Vagina (tissue), 2 donors: Measurements from ENCODE around the gene CKB. TPM values are rescaled to one million over a fixed set of nuclear protein-coding genes. Genes with fewer than 3 reads are reported as not detected.

Source experiments
- DNase-seq, 2 donors: peaks; one replicate each; pipeline ENCODE4 v3.0.0-alpha.2; 2017; ENCODE audit errors: extremely low spot score in 2 of 2
- H3K27ac ChIP-seq: fragments of 200-600 bp; sonication (generic); one replicate; pipeline ENCODE4 v1.5.1; 2019
- H3K27me3 ChIP-seq: fragments of 200-600 bp; sonication (generic); one replicate; pipeline ENCODE4 v1.5.1; 2019
- H3K36me3 ChIP-seq, 2 donors: fragments of 200-600 bp; sonication (generic); one replicate each; pipeline ENCODE4 v1.5.1; 2017 to 2019
- H3K4me1 ChIP-seq: fragments of 200-600 bp; sonication (generic); one replicate; pipeline ENCODE4 v1.5.1; 2019
- H3K4me3 ChIP-seq, 2 donors: fragments of 200-600 bp; sonication (generic); 1 replicate in 1 of 2; 2 replicates in 1 of 2; pipeline ENCODE4 v1.5.1; 2016 to 2019
- H3K9me3 ChIP-seq: fragments of 200-600 bp; sonication (generic); one replicate; pipeline ENCODE4 v1.5.1; 2019
- POLR2A ChIP-seq, 2 donors: fragments of 450-650 bp; IDR thresholded peaks; one replicate each; pipeline ENCODE4 v1.6.1; 2017; ENCODE audit warnings: antibody characterized with exemption in 2 of 2, mild to moderate bottlenecking in 2 of 2, moderate library complexity in 2 of 2
- POLR2AphosphoS5 ChIP-seq, 2 donors: sonication (generic); formaldehyde crosslinking; IDR thresholded peaks; one replicate each; pipeline ENCODE4 v1.9.0; 2017; ENCODE audit warnings: antibody characterized with exemption in 2 of 2, mild to moderate bottlenecking in 2 of 2, low read depth in 1 of 2; ENCODE audit not compliant: insufficient read depth in 1 of 2
- intact Hi-C: fragments of 100-400 bp; cut with DNase I; formaldehyde crosslinking; loops from one replicate; pipeline ENCODE4 v1.15.1; 2023
- total RNA-seq: library from RNA; depleted of rRNA; stranded (reverse); fragments of >200 nt; gene quantifications from one replicate; pipeline ENCODE4 v1.2.3, GENCODE V29; 2016
- TF ChIP-seq, protein P1 (sequence below), 3 experiments: fragments of 450-650 bp in 2 of 3; fragments of 200-600 bp in 1 of 3; sonication (generic) in 1 of 3; IDR thresholded peaks; one replicate each; pipeline ENCODE4 v1.5.1; 2017 to 2019; ENCODE audit warnings: antibody characterized with exemption in 3 of 3, mild to moderate bottlenecking in 2 of 3, moderate library complexity in 2 of 3

Gene CKB
- total RNA-seq, 1 donor from 2014 or later: 179 TPM

DNA sequence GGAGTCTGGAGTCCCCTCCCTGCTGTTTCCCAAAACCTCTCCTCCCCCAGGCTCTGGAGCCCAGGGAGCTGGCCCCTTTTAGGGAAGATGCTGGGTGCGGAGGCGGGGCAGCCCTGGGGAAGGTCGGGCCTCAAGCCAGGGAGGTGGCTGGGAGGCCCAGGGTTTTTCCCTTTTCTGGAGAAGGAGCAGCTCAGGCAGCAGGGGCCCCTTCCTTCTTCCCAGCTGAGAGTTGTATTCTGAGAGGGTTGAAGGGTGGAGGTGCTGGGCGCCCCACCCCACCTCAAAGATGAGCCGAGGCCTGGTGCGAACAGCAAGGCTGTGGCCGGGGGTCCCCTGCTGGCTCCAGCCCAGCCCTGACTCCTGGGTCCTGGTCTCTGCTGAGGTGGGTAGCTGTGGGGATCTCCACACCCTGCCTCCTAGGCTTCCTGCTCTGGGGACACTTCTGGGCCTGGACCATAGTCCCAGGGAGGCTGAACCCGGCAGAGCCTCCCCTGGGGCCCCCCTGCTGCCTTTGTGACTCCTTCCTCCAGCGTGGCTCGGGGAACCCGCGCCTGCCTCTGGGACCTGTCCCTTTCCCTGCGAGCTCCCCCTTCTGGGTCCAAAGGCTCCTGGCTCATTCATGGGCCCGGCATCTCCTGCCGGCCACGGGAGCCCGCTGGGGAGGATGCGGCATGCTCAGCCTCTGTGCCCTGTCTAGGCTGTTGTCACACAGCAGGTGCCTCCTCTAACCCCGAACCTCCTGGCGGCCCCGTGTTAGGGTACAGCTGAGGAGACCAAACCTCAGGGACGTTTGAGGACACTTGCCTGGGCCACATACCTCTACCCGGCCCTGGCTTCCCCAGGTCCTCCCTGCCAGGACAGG, 10.7 kb upstream of the CKB start:
- DNase-seq: no peak
- TF ChIP-seq POLR2A (IDR thresholded peaks at IDR 0.05) (no peak), POLR2AphosphoS5 (IDR thresholded peaks at IDR 0.05; ENCODE audit: insufficient read depth in 1 of 2, low read depth in 1 of 2) (peak in 1 of 2 donors; percentile 61)
- Histone ChIP-seq H3K4me3 (no peak overlapping the region), H3K27ac (peak overlapping the region; percentile 88), H3K9me3 (no peaks in the 10 kb centered on the region), H3K36me3 (peaks cover 0 to 5% of the 10 kb centered on the region in 2 donors), H3K4me1 (peaks cover 89% of the 10 kb centered on the region), H3K27me3 (no peaks in the 10 kb centered on the region)
- intact Hi-C loops: no loop called here

DNA sequence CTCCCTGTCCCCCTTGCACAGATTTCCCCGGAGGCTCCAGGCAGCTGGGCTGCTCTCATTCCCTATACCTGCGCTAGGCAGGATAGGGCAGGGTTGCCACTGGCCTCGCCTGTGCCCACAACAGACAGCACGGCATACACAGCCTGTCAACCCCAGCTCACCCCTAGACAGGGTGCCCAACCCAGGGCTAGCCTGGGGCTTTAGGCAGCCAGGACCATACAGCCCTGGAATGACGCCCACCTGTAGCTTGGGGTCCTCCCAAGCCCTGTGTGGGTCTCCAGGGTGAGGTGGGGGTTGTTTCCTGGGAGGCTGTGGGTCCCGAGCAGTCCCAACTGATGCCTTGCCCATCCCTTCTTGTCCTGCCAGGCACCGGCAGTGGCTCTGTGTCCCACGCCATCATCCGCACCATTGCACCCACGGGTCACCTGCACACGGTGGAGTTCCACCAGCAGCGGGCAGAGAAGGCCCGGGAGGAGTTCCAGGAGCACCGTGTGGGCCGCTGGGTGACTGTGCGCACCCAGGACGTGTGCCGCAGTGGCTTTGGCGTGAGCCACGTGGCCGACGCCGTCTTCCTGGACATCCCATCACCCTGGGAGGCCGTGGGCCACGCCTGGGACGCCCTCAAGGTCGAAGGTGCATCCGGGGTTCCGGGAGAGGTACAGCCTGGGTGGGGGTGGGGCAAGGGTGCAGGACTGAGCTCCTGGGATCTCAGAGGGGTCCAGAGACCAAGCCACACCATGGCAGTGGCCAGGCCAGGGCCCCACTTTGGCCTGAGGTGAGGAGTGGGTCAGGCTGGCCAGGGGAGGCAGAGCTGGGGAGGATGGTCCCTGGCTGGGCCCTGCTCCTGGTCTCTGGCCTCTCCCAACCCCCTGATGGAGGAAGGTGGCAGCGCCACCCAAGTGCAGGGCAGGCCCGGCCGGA, 9.8 kb upstream of the CKB start:
- no peak for DNase-seq
- Histone ChIP-seq H3K27me3 (no peaks in the 10 kb centered on the region), H3K27ac (peak overlapping the region; percentile 88), H3K4me3 (no peak overlapping the region), H3K9me3 (no peaks in the 10 kb centered on the region), H3K36me3 (peaks cover 0 to 5% of the 10 kb centered on the region in 2 donors), H3K4me1 (peaks cover 90% of the 10 kb centered on the region)
- TF ChIP-seq POLR2AphosphoS5 (IDR thresholded peaks at IDR 0.05; ENCODE audit: insufficient read depth in 1 of 2, low read depth in 1 of 2): no peak
- TF ChIP-seq, protein P1, sequence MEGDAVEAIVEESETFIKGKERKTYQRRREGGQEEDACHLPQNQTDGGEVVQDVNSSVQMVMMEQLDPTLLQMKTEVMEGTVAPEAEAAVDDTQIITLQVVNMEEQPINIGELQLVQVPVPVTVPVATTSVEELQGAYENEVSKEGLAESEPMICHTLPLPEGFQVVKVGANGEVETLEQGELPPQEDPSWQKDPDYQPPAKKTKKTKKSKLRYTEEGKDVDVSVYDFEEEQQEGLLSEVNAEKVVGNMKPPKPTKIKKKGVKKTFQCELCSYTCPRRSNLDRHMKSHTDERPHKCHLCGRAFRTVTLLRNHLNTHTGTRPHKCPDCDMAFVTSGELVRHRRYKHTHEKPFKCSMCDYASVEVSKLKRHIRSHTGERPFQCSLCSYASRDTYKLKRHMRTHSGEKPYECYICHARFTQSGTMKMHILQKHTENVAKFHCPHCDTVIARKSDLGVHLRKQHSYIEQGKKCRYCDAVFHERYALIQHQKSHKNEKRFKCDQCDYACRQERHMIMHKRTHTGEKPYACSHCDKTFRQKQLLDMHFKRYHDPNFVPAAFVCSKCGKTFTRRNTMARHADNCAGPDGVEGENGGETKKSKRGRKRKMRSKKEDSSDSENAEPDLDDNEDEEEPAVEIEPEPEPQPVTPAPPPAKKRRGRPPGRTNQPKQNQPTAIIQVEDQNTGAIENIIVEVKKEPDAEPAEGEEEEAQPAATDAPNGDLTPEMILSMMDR (IDR thresholded peaks at IDR 0.05): no peak
- no peak for TF ChIP-seq POLR2A (IDR thresholded peaks at IDR 0.05)
- intact Hi-C loops: no loop called here

DNA sequence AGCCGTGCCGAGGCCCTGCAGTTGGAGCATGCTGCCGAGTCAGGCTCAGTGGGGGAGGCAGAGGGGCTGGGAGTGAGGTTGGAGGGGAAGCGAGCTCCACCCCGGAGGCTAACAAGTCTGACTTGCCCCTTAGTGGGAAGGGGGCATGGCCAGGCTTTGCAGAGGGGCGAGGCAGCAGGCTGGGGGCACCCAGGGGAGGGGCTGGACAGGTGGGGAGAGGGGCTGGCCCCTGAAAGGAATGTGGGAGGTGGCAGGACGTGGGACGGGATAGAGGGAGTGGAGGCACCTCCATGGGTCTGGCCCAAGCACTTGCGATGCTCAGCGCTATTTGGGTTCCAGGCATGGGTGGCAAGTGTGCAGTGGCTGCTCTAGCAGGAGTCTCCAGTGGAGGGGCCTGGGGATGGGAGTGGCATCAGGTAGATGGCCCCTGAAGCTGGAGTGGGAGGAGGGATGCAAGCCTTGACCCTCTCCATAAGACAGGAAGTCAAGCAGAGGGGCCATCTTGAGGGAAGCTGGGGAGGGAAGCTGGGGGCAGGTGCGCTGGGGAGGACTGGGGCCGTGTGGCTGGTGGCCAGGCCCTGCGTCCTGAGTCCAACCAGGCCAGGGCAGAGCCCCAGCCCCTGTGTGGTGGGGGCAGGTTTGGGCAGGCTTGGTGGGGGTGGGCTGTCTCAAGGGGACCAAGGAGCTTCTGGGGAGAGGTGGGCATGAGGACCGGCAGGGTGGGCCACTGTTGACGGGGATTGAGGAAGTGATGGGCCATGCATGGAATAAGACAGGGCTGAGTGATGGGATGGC, 9.0 kb upstream of the CKB start:
- no peak for DNase-seq
- intact Hi-C loops: no loop called here
- H3K4me1 ChIP-seq: peaks cover 93% of the 10 kb centered on the region
- H3K27me3 ChIP-seq: no peaks in the 10 kb centered on the region
- peaks cover 0 to 5% of the 10 kb centered on the region in 2 donors for H3K36me3 ChIP-seq
- H3K9me3 ChIP-seq: no peaks in the 10 kb centered on the region
- H3K27ac ChIP-seq: peak overlapping the region; percentile 88
- H3K4me3 ChIP-seq: no peak overlapping the region
- TF ChIP-seq POLR2A (IDR thresholded peaks at IDR 0.05) (no peak), POLR2AphosphoS5 (IDR thresholded peaks at IDR 0.05; ENCODE audit: insufficient read depth in 1 of 2, low read depth in 1 of 2) (no peak)
- TF ChIP-seq, protein P1 (IDR thresholded peaks at IDR 0.05): no peak

DNA sequence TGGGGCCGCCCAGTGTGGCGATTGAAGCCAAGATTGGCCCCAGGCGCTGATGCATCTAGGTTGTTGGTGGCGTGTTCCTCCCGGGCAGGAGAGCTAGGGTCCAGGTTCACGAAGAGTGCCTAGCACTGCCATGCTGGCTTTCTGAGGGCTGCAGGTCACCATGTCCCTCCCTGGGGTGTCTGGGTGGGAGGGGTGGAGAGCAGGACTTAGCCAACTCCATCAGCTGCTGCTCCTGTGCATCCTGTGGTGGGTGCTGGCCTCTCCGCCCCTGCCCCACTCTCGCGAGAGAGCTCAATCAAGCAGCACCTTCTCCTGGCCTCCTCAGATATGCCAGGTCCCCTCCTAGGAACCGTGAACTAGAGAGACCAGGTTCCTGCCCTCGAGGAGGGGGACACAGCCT, 8.2 kb upstream of the CKB start:
- TF ChIP-seq POLR2AphosphoS5 (IDR thresholded peaks at IDR 0.05; ENCODE audit: insufficient read depth in 1 of 2, low read depth in 1 of 2): no peak
- no peak for TF ChIP-seq POLR2A (IDR thresholded peaks at IDR 0.05)
- TF ChIP-seq, protein P1 (IDR thresholded peaks at IDR 0.05): no peak
- peaks cover 93% of the 10 kb centered on the region for H3K4me1 ChIP-seq
- DNase-seq: no peak

DNA sequence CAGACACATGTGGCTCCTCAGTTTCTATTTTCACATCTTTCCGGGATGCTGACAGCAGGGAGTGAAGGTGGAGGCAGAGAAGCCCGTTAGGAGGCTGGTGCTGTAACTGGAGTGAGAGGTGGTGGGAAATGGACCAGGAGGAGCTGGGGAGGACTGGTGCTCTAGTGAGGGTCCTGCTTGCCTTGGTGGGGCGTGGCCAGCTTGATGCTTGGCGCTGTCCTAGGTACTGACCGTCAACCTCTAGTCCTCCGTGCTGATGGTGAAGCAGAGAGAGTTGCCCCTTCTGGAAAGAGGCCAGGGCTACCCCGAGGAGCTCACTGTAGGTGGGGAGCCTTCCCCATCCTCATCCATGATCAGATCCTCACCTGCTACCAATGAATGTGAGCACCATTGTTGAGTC, 7.8 kb upstream of the CKB start:
- intact Hi-C loops: no loop called here
- peaks cover 0 to 5% of the 10 kb centered on the region in 2 donors for H3K36me3 ChIP-seq
- H3K4me1 ChIP-seq: peaks cover 88% of the 10 kb centered on the region
- H3K4me3 ChIP-seq: no peak overlapping the region
- no peaks in the 10 kb centered on the region for H3K27me3 ChIP-seq
- H3K27ac ChIP-seq: no peak overlapping the region
- H3K9me3 ChIP-seq: no peaks in the 10 kb centered on the region
- TF ChIP-seq POLR2A (IDR thresholded peaks at IDR 0.05) (no peak), POLR2AphosphoS5 (IDR thresholded peaks at IDR 0.05; ENCODE audit: insufficient read depth in 1 of 2, low read depth in 1 of 2) (no peak)
- TF ChIP-seq, protein P1 (IDR thresholded peaks at IDR 0.05): no peak
- no peak for DNase-seq

More for the DNA sequence above, 8.2 kb upstream of the CKB start:
- no peak overlapping the region for H3K4me3 ChIP-seq
- no peaks in the 10 kb centered on the region for H3K27me3 ChIP-seq
- H3K9me3 ChIP-seq: no peaks in the 10 kb centered on the region
- intact Hi-C loops: no loop called here
- H3K36me3 ChIP-seq: peaks cover 0 to 5% of the 10 kb centered on the region in 2 donors
- no peak overlapping the region for H3K27ac ChIP-seq
